Measurements from ENCODE around the gene CHCHD5.

- TF ChIP-seq POLR2A (IDR thresholded peaks at IDR 0.05) (no peak), CTCF (IDR thresholded peaks at IDR 0.05) (no peak)
Measured at GRCh38 chr2:112633708-112634107, 49.3 kb downstream of the CHCHD5 start.
